Esophagus mucosa (tissue), 1 donor: Measurements from ENCODE around the gene CHKA. TPM values are rescaled to one million over a fixed set of nuclear protein-coding genes. Genes with fewer than 3 reads are reported as not detected.

Source experiments
- ATAC-seq: fragments of 200-7000 bp; cut with Tn5 transposase; one replicate; pipeline ENCODE4 v1.9.1; 2020
- total RNA-seq: library from RNA; stranded (reverse); gene quantifications from one replicate; pipeline ENCODE4 v1.2.4, GENCODE V29; 2023
- donor health status: DM: yes; HTN: yes; CAD: no.

Gene CHKA
- total RNA-seq, 1 donor from 2014 or later = 2.3 TPM

DNA sequence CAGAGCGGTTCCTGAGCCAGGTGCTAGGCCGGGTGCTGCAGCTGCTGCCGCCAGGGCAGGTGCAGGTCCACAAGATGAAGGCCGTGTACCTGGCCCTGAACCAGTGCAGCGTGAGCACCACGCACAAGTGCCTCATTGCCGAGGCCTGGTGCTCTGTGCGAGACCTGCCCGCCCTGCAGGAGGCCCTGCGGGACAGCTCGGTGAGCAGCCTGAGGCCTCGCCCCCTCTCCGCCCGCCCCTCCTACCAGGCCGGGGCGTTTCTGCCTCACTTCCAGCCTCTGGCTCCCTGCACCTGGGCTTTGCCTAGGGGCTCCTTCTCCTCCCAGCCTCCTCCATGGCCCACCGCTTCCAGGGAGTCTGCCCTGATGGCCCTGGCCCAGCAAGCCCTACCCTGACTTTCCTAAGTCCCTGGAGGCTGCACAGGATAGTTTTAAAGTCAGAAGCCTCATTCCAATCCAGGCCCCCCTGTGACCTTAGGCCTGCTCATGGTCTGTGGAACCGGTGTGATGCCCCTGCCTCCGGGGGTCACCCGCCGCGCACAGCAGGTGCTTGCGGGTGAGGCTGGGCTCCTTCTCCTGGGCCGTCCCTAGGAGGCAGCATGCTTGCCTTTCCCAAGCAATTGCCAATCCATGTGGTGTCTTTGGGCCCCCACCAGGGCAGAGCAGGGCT is 76.9 kb downstream of the CHKA start:
- ATAC-seq = no peak

DNA sequence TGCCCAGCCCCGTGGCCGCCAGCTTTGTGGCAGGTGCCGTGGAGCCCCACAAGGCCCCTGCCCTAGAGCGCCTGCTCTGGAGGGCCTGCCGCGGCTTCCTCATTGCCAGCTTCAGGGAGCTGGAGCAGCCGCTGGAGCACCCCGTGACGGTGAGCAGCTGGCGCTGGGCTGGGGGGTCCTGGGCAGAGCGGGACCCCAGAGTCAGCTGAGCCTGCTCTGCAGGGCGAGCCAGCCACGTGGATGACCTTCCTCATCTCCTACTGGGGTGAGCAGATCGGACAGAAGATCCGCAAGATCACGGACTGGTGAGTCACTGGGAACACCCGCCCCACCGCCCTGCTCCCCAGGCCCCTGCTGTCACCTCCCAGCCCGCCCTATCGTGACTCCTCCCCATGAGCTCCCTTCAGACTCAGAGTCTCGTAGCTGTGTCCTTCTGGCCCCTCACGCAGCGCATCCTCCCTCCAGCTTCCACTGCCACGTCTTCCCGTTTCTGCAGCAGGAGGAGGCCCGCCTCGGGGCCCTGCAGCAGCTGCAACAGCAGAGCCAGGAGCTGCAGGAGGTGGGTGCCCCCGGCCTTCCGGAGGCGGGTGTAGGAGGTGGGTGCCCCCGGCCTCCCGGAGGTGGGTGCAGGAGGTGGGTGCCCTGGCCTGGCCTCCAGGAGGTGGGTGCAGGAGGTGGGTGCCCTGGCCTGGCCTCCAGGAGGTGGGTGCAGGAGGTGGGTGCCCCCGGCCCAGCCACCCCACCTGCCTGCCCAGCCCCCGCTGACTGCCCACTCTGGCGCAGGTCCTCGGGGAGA is 77.6 kb downstream of the CHKA start:
- ATAC-seq = no peak

DNA sequence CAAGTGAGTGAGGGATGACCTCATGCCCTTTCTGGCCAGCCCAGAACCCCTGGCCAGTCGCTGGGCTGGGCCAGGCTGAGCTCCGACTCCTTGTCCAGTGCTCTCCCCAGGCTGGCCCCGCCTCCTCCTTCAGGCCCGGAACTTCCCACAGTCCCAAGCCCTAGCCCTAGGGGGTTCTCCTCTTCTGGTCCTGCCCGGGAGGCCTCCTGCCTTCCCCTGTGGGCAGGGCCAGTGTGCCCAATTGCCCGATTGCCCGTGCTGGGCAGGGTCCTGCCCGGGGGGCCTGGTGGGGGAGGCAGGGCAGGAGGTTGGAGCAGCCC is 78.2 kb downstream of the CHKA start:
- ATAC-seq = no peak

- ATAC-seq = no peak
Measured at GRCh38 chr11:68042219-68043028, 78.8 kb downstream of the CHKA start.

DNA sequence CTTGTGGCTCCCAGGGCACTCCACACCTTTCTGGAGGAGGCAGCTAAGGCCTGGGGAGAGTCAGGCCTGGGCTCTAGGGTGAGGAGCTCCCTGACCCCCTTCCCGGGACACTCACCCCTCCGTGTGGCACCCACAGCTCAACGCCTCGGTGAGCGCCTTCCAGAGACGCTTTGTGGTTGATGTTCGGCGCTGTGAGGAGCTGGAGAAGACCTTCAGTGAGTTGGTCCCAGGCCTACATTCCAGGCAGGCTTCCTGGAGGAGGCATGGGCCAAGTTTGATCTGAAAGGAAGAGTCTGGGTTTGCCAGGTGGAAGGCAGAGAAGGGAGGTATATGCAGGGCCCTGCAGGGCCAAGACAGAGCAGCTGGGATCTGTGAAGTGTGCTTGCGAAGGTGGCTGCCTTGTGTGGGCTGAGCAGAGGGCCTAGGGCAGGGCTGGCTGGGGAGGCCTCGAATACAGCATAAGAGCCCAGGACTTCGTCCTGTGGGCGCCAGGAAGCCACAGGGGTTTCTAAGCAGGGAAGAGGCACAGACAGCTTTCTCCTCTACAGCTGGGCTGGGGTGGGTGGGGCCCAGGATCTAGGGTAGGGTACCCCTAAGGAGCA is 79.5 kb downstream of the CHKA start:
- no peak for ATAC-seq

GRCh38 chr11:68040957-68041591 is 80.1 kb downstream of the CHKA start:
- no peak for ATAC-seq

GRCh38 chr11:68040101-68040956 is 80.9 kb downstream of the CHKA start:
- ATAC-seq = peak; percentile 7

- ATAC-seq = no peak
Measured at GRCh38 chr11:68039526-68040086, 81.6 kb downstream of the CHKA start.

DNA sequence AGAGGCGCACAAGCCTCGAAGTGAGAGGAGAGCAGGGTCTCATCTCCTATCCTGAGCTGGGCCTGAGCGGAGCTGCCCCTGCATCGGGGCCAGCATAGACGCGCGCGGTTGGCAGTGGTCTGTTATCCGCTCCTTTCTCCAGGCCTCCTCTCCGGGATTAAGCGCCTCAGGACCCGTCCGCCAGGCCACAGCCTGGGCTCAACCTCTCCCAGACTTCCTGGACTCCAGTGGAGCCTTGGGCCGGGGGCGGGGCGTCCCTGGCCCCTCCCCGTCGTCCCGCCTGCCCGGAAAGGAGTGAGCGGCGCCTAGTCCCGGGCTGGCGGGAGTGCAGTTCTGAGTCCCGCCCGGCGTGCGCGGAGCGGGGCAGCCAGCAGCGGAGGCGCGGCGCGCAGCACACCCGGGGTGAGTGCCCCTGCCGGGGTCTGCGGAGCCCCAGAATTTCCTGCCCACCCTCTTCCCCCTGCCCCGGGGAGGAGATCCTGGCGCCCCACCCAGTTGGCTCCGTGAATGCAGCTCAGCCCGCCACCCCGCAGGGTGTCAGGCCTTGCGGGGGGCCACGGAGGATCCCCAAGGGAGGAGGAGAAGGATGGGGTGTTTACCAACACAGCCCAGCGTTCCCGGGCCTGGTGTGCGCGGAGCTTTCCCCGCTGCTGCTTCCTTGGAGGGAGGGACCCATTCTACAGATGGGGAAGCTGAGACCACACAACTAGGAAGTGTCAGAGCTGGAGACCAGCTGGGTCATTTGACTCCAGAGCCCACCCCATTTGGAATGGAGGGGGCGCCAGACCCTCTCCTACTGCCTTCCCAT is 82.3 kb downstream of the CHKA start, which contains the start of gene TCIRG1:
TCIRG1 (plus strand) TSS at position 308 of the 808 bp plus-strand sequence. CDS start 2,247 bp downstream, outside the sequence.
- peak; percentile 80 for ATAC-seq

- peak; percentile 4 for ATAC-seq
Measured at GRCh38 chr11:68038226-68038717, 82.9 kb downstream of the CHKA start.

GRCh38 chr11:68037411-68038225 is 83.6 kb downstream of the CHKA start:
- no peak for ATAC-seq

DNA sequence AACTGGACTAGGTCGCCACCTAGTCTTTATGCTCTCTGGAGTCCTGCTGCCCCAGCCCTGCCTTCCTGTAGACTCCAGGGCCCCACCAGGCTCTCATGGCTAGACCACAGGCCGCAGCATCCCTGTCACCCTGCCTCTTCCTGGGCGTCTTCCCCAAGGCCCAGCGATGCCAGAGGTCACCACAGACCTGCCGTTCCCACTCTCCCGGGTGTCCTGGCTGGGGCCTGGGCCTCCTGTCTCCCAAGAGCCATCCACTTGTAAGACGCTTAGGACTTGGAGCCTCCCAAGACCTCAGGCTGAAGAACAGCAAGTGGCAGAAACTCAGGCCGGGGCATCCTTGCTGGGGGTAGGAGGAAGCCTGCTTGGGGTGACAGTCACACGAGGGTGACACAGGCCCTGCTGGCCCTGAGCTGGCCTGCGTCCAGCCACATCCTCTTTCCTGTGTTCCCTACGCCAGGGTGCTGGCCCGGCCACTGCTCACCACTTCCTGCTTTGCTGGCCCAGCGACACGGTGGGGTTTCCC is 84.4 kb downstream of the CHKA start:
- ATAC-seq = no peak

DNA sequence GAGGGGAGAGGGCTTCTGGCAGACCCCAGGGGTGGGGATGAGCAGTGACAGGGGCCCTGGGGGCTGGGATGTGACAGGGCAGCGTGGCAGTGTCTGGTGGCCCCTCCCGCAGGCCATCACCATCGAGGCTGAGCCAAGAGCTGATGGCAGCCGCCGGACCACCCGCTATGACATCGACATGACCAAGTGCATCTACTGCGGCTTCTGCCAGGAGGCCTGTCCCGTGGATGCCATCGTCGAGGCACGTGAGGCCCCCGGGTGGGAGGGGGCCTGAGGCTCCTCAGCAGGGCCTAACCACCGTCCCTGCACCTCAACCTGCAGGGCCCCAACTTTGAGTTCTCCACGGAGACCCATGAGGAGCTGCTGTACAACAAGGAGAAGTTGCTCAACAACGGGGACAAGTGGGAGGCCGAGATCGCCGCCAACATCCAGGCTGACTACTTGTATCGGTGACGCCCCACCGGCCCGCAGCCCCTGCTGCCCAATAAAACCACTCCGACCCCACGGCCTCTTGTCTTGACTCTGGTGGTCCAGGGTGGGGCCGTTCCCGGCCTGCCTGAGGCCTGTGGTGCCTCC is 85.0 kb downstream of the CHKA start:
- ATAC-seq = no peak

- no peak for ATAC-seq
Measured at GRCh38 chr11:68035266-68035876, 85.8 kb downstream of the CHKA start.

DNA sequence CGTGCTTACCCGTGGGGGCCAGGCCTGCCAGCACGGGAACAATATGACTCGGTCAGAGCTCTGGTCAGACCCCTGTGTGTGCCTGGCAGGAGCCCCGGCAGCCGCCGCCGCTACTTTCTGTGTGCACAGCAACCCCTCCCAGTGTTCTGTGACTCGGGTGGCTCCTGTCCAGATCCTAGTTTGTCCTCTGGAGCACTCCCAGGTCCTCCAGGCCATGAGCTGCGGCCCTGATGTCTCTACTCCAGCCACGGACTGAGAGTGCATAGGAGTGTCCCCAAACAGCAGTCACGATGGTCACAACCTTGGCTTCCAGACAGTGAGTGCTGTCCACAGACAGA is 87.5 kb downstream of the CHKA start:
- ATAC-seq = no peak

DNA sequence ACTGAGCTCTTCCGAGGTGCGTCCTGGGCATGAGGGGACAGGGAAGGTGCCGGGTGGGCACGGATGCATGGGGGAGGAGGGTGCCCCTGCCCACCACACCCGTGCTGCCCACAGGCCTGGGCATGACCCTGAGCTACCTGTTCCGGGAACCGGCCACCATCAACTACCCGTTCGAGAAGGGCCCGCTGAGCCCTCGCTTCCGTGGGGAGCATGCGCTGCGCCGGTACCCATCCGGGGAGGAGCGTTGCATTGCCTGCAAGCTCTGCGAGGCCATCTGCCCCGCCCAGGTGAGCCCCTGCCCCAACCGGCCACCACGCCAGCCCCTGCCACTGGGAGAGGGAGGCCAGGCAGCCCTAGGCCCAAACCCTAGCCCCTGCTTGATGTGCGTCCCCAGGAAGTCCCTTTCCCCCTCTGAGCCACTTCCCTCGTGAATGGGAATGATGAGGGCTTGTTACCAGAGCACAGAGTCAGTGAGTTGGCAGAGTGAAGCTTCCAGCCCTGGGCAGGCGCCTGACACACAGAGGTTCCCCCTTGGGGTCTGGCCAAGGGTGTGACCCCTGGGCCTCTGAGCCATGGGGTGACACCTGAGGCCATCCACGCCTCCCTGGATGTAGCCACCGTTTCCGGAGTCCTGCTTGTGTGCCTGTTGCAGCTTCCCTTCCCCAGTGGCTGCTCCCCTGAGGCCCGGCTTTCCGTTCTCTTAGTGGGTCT is 88.0 kb downstream of the CHKA start:
- ATAC-seq = no peak

DNA sequence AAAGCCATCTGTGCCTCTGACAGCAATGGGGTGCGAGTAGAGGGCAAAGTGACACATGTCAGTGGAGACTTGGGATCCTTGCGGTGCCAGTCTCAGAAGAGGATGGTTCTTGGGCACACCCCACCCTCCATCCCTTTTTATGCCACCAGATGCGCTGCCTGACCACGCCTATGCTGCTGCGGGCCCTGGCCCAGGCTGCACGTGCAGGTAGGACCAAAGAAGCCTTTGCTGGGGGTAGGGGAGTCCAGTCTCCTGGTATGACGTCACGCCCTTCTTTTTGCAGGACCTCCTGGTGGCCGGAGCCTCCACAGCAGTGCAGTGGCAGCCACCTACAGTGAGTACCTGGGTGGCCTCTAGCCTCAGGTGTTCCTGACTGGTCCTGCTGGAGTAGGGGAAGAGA is 89.2 kb downstream of the CHKA start:
- no peak for ATAC-seq

DNA sequence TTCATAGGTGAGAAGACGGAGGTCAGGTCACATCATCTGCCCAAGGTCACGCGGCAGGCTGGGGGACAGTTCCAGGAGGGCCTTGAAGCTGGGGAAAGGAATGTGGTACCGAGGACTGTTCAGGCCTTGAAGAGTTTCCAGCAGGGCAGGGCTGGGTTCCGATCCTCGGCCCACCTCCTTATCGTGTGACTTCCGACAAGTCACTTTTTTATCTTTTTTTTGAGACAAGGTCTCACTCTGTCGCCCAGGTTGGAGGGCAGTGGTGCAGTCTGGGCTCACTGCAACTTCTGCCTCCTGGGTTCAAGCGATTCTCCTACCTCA is 90.1 kb downstream of the CHKA start:
- peak; percentile 5 for ATAC-seq
